Esophagus muscularis mucosa (tissue), 4 donors: ENCODE measurements around the gene P2RY1.

ENCODE experiments used
- CTCF ChIP-seq, 3 experiments: fragments of 200-600 bp in 2 of 3; fragments of 450-650 bp in 1 of 3; sonication (generic) in 2 of 3; IDR thresholded peaks; one replicate each; pipeline ENCODE4 v1.5.1; 2017 to 2019; ENCODE audit warnings: antibody characterized with exemption in 3 of 3, mild to moderate bottlenecking in 2 of 3, moderate library complexity in 1 of 3
- EP300 ChIP-seq: sonication (generic); formaldehyde crosslinking; IDR thresholded peaks from one replicate; pipeline ENCODE4 v1.6.1; 2017; ENCODE audit warnings: antibody characterized with exemption
- POLR2A ChIP-seq: fragments of 450-650 bp; IDR thresholded peaks from one replicate; pipeline ENCODE4 v1.6.1; 2017; ENCODE audit warnings: antibody characterized with exemption, moderate library complexity, mild to moderate bottlenecking, low read depth
- POLR2AphosphoS5 ChIP-seq, 2 donors: sonication (generic); formaldehyde crosslinking; IDR thresholded peaks; one replicate each; pipeline ENCODE4 v1.6.1; 2017; ENCODE audit warnings: antibody characterized with exemption in 2 of 2

- TF ChIP-seq CTCF (IDR thresholded peaks at IDR 0.05): no peak
- TF ChIP-seq POLR2A: no peak
- TF ChIP-seq POLR2AphosphoS5 (IDR thresholded peaks at IDR 0.05): no peak
- TF ChIP-seq EP300: no peak
These were observed 47.8 kb upstream of the P2RY1 start for GRCh38 chr3:152786977-152787681.
